ENCODE data around the gene LSP1. TPM values are rescaled to one million over a fixed set of nuclear protein-coding genes. Genes with fewer than 3 reads are reported as not detected.

LSP1 gene
- polyA plus RNA-seq, 1 donor from 2014 or later, result not detected

- Histone ChIP-seq H3K4me3 (ENCODE audit: low read length) (no peak overlapping the region), H2AFZ (ENCODE audit: low read depth, low read length) (no peak overlapping the region), H3K9ac (ENCODE audit: low read length) (no peak overlapping the region), H4K20me1 (ENCODE audit: insufficient read depth) (no peaks in the 10 kb centered on the region), H3K4me2 (ENCODE audit: low read length) (no peak overlapping the region), H3K27me3 (ENCODE audit: insufficient read depth, low read depth, low read length) (no peaks in the 10 kb centered on the region), H3K36me3 (ENCODE audit: insufficient read depth, low read length) (no peaks in the 10 kb centered on the region), H3F3A (ENCODE audit: insufficient read depth, low read length, poor library complexity, severe bottlenecking) (no peaks in the 10 kb centered on the region), H3K79me2 (replicated peaks; ENCODE audit: insufficient read depth, low read length) (no peaks in the 10 kb centered on the region), H3K9me3 (ENCODE audit: low read length) (no peaks in the 10 kb centered on the region), H3K9me2 (ENCODE audit: insufficient read depth, low read length) (no peaks in the 10 kb centered on the region), H3K27ac (ENCODE audit: low read length) (no peak overlapping the region)
- TF ChIP-seq EZH2 (IDR thresholded peaks at IDR 0.05; ENCODE audit: borderline replicate concordance, insufficient read depth, low read length, poor library complexity, severe bottlenecking), result no peak
These were observed 33.8 kb upstream of the LSP1 start for GRCh38 chr11:1819074-1819473.

- no peaks in the 10 kb centered on the region for H3K36me3 ChIP-seq (ENCODE audit: insufficient read depth, low read length)
- no peak overlapping the region for H3K9ac ChIP-seq (ENCODE audit: low read length)
- H3F3A ChIP-seq (ENCODE audit: insufficient read depth, low read length, poor library complexity, severe bottlenecking), result no peaks in the 10 kb centered on the region
- H2AFZ ChIP-seq (ENCODE audit: low read depth, low read length), result no peak overlapping the region
- H3K27ac ChIP-seq (ENCODE audit: low read length), result no peak overlapping the region
- no peaks in the 10 kb centered on the region for H3K9me3 ChIP-seq (ENCODE audit: low read length)
- no peaks in the 10 kb centered on the region for H3K79me2 ChIP-seq (replicated peaks; ENCODE audit: insufficient read depth, low read length)
- no peak overlapping the region for H3K4me2 ChIP-seq (ENCODE audit: low read length)
- no peak for TF ChIP-seq CTCF (IDR thresholded peaks at IDR 0.05; ENCODE audit: poor library complexity, severe bottlenecking)
- TF ChIP-seq POLR2AphosphoS5 (IDR thresholded peaks at IDR 0.05), result no peak
- no peak for TF ChIP-seq EZH2 (IDR thresholded peaks at IDR 0.05; ENCODE audit: borderline replicate concordance, insufficient read depth, low read length, poor library complexity, severe bottlenecking)
- TF ChIP-seq EP300 (conservative IDR thresholded peaks at IDR 0.05; ENCODE audit: poor library complexity, severe bottlenecking), result no peak
- TF ChIP-seq SMC3 (conservative IDR thresholded peaks at IDR 0.05; ENCODE audit: poor library complexity), result no peak
- no peak for TF ChIP-seq TAF1 (IDR thresholded peaks at IDR 0.05; ENCODE audit: low read depth)
- TF ChIP-seq MXI1 (conservative IDR thresholded peaks at IDR 0.05; ENCODE audit: poor library complexity, severe bottlenecking), result no peak
- no peak for TF ChIP-seq RAD21 (conservative IDR thresholded peaks at IDR 0.05)
- TF ChIP-seq, protein P1, sequence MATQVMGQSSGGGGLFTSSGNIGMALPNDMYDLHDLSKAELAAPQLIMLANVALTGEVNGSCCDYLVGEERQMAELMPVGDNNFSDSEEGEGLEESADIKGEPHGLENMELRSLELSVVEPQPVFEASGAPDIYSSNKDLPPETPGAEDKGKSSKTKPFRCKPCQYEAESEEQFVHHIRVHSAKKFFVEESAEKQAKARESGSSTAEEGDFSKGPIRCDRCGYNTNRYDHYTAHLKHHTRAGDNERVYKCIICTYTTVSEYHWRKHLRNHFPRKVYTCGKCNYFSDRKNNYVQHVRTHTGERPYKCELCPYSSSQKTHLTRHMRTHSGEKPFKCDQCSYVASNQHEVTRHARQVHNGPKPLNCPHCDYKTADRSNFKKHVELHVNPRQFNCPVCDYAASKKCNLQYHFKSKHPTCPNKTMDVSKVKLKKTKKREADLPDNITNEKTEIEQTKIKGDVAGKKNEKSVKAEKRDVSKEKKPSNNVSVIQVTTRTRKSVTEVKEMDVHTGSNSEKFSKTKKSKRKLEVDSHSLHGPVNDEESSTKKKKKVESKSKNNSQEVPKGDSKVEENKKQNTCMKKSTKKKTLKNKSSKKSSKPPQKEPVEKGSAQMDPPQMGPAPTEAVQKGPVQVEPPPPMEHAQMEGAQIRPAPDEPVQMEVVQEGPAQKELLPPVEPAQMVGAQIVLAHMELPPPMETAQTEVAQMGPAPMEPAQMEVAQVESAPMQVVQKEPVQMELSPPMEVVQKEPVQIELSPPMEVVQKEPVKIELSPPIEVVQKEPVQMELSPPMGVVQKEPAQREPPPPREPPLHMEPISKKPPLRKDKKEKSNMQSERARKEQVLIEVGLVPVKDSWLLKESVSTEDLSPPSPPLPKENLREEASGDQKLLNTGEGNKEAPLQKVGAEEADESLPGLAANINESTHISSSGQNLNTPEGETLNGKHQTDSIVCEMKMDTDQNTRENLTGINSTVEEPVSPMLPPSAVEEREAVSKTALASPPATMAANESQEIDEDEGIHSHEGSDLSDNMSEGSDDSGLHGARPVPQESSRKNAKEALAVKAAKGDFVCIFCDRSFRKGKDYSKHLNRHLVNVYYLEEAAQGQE (IDR thresholded peaks at IDR 0.05; ENCODE audit: borderline replicate concordance), result no peak
- H4K20me1 ChIP-seq (ENCODE audit: insufficient read depth), result no peaks in the 10 kb centered on the region
- H3K9me2 ChIP-seq (ENCODE audit: insufficient read depth, low read length), result no peaks in the 10 kb centered on the region
- no peak overlapping the region for H3K4me3 ChIP-seq (ENCODE audit: low read length)
- no peaks in the 10 kb centered on the region for H3K27me3 ChIP-seq (ENCODE audit: insufficient read depth, low read depth, low read length)
These were observed 32.2 kb upstream of the LSP1 start for GRCh38 chr11:1820463-1821325.

Data from neural cell (in vitro differentiated cells).